GM19397 (cell line): Measurements from ENCODE around the gene KRTAP10-10.
"Not testable (repeated sequence)": the region's sequence is repeated elsewhere in the genome, so short reads cannot be mapped to it uniquely, and the experiment has no call there.

Experiments used
- ATAC-seq: cut with Tn5 transposase; IDR thresholded peaks from one replicate; pipeline ENCODE4 v1.9.1; 2021; ENCODE audit warnings: mild to moderate bottlenecking, moderate library complexity; ENCODE audit not compliant: unreplicated experiment

Gene KRTAP10-10

GRCh38 chr21:44637018-44637850, at the start of gene KRTAP10-10:
TSS of gene KRTAP10-10 (plus strand) at chr21:44637356. CDS start at chr21:44637418, 62 bp downstream.
- ATAC-seq = no peak

- ATAC-seq = no peak
Measured at GRCh38 chr21:44589094-44589493, 48.1 kb upstream of the KRTAP10-10 start.

GRCh38 chr21:44589586-44590305, 47.4 kb upstream of the KRTAP10-10 start:
- ATAC-seq = no peak

GRCh38 chr21:44590311-44590721, 46.8 kb upstream of the KRTAP10-10 start:
- no peak for ATAC-seq

- not testable (repeated sequence) for ATAC-seq
Measured at GRCh38 chr21:44590897-44591800, 46.0 kb upstream of the KRTAP10-10 start.

GRCh38 chr21:44591801-44592130, 45.4 kb upstream of the KRTAP10-10 start:
- not testable (repeated sequence) for ATAC-seq

- no peak for ATAC-seq
Measured at GRCh38 chr21:44592446-44593311, 44.5 kb upstream of the KRTAP10-10 start, which contains the start of gene KRTAP10-6. TSS of gene KRTAP10-6 (minus strand) at chr21:44592505. CDS start at chr21:44592484, 21 bp downstream.

GRCh38 chr21:44593598-44594405, 43.4 kb upstream of the KRTAP10-10 start:
- no peak for ATAC-seq

GRCh38 chr21:44594406-44594916, 42.7 kb upstream of the KRTAP10-10 start:
- no peak for ATAC-seq

GRCh38 chr21:44595524-44595923, 41.6 kb upstream of the KRTAP10-10 start:
- ATAC-seq = no peak

GRCh38 chr21:44596068-44596725, 41.0 kb upstream of the KRTAP10-10 start:
- ATAC-seq = no peak

GRCh38 chr21:44598061-44598460, 39.1 kb upstream of the KRTAP10-10 start:
- ATAC-seq = no peak

- ATAC-seq = no peak
Measured at GRCh38 chr21:44599264-44600029, 37.7 kb upstream of the KRTAP10-10 start.

- not testable (repeated sequence) for ATAC-seq
Measured at GRCh38 chr21:44600118-44600978, 36.8 kb upstream of the KRTAP10-10 start, which contains the start of gene KRTAP10-7. TSS of gene KRTAP10-7 (plus strand) at chr21:44600597. CDS start at chr21:44600622, 25 bp downstream.

- ATAC-seq = not testable (repeated sequence)
Measured at GRCh38 chr21:44601091-44601490, 36.1 kb upstream of the KRTAP10-10 start.

- ATAC-seq = no peak
Measured at GRCh38 chr21:44601596-44602462, 35.3 kb upstream of the KRTAP10-10 start.
